ENCODE data around the gene P2RY2.

Gene P2RY2

DNA sequence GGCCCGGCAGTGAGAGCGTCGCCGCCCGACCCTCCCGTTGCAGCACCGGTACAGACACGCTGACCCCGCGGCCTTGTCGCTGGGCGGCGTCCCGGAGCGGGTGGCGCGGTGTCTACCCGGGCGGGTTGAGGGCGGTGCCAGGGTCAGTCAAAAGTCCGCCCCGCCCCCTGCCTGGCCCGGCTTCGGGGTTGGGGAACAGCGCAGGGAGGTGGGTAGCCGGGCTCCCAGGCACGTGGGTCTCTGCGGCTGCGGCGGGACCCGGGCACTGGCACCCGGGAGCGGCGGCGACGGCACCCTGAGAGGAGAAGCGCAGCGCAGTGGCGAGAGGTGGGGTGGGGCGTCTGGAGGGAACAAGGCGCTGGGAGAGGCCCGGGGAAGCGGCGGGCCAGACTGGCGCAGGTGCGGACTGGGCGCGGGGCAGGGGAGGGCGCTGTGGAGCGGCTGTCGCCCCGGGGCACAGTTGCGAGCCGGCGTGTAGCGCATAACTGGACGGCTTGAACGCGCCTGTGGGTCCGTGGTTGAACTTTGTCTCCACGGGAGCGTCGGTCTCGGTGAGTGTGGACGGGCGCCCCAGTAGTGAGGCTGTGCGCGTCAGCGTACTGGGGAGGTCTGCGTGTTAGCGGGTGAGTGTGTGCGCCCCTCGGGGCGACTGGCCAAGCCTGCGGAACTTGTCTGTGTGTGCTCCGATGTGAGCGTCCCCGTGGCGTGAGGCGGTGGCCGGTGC is at the start of gene P2RY2:
Gene P2RY2, plus strand, starts transcription at position 176 of the 724 bp plus-strand sequence. CDS start 15,879 bp downstream, outside the sequence.
- DNase-seq (ENCODE audit: low read depth), result peak; percentile 12

DNA sequence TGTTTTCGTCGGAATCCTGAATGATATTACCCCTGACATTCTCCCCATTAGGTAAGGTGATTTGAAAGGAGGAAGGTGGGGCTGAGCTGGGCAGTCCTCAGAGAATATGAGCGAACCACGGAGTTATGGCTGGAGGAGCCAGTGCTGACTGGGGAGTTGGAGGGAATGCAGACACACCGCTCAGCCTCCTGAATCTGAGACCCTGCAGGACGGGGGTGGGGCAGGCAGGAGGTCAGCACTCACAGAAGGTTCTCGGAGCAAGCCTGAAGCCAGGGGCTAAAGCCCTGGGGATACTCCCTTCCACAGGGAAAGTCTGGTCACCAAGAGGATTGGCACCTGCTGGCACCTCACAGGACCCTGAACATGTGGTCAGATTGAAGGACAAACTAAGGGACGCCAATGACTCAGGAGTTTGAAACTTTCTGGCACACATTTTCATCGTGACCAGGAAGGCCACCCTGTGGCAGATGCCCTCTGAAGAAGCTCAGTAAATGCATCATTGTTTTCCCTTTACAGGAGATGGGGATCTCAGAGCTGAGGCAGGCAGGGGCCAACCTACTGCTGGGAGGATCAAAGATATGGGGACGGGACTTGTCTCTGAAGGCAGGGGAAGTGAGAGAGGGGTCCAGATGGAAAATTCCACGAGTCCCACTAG is 49.0 kb upstream of the P2RY2 start:
- DNase-seq (ENCODE audit: low read depth), result no peak

DNA sequence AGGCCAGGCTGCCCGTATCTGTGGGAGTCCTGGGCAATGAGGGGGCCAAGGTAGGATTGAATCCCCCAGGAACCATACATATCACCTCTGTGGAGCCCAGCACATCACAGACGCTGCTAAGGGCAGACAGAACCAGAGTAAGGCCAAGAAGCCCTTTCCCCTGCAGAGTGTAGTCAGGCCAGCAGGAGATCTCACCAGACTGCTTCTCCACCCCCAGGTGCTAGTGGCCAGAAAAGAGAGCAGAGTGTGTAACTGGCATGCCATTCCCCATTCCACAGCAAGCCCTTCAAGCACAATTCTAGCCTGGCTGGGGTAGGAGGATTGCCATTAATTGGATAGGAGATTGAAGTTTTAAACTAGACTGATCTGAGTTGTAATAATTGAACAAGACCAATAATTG is 47.9 kb upstream of the P2RY2 start:
- no peak for DNase-seq (ENCODE audit: low read depth)

DNA sequence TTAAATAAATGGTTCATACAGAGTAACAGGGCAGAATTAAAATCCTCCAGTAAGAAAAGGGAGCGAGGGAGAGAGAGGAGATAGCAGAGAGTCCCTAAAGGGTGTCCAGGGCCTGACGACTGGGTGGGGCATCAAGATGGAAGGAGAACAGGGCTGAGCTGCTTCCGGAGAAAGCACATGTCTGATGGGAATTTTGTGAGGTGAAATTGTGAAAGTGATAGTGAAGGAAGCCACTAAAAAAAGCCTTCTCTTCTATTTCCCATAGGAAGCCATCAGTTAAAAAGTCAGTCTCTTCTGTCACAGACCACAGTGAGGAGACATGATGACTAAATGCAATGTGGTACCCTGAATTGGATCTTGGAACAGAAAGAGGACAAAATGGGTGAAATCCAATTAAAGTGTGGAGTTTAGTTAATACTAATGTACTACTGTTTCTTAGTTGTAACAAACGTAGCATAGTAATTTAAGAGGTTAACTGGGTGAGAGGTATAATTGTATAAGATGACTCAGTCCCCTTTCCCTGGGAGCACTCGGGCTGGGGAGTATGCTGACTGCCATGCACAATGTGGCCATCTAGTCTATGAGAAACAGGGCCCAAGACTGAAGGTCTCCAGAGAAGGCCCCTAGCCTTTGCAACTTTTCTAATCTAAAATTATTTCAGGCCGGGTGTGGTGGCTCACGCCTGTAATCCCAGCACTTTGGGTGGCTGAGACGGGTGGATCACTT is 46.5 kb upstream of the P2RY2 start:
- DNase-seq (ENCODE audit: low read depth), result no peak

DNA sequence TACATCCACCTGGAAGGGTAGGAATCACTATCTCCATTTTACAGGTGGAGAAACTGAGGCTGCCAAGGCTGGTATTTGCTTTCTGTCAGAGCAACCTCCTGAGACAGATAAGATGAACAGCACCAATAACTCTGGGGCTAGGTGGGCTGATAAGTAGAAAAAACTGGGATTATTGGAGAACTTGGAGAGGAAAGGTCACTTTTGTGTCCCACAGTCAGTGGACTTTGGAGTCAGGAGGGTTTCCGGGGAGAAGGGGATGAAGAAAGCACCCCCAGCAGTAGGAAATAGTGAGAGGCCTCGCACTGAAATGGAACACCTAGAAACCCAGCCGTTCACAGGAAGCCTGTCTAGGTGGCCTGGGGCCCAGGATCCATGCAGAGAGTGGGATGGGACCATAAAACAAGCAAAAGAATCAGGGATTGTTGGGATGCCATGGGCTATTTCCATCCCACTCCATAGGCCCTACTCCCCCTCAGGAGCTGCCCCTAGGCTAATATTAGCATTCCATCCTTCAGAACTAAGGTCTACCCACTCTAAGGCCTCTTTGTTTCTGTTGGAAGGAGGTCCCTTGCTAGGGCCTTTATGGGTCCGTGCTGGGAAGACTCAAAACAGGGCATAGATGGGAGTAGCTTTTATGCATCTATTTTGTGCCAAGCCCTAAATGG is 45.0 kb upstream of the P2RY2 start:
- DNase-seq (ENCODE audit: low read depth), result no peak

DNA sequence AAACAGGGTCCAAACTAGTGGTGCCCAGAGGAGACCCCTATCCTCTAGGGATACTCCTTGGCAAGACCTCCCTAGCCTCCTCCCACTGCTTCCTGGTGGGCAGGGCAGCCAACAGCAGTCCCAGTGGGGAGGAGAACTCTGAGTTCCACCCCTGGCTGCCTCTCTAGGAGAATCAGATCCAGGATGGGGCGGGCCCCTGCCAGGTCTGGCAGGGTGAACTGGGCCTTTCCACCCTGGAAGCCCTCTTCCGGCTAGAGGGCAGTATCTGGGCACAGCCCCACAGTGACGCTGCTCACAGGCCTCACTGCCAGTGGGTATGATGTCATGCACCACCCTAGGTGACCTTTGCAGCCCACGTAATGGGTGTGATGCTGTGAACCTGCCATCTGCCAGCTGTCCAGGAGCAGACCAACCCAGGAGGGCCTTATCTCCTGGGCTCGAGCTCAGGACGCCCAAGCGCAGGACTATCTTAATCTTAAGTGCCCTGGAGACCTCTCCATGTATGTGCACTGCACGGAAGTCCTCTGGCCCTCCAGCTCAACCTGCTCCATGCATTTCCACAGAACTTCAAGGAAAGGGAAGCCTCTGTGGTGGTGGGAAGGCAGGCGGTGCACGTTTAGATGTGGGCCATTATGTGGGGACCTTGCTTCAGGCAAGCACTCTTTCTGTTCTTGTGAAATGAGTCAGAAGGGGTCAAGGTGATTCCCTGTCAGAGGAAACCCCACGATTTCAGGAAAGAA is 44.2 kb upstream of the P2RY2 start:
- DNase-seq (ENCODE audit: low read depth), result peak; percentile 29

DNA sequence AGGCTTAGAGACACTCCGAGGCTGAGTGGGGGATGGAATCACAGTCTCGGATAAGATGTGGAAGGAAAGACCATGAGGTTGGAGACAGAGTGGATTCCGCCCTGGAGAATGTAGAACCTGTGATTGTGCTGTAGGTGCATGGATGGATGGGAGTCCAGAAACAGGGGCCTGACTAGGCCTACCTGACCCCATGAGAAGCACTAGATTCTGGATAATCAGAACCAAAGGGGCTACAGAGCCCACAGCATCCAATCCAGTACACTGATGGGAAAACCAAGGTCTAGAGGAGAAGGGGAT is 43.6 kb upstream of the P2RY2 start:
- no peak for DNase-seq (ENCODE audit: low read depth)

DNA sequence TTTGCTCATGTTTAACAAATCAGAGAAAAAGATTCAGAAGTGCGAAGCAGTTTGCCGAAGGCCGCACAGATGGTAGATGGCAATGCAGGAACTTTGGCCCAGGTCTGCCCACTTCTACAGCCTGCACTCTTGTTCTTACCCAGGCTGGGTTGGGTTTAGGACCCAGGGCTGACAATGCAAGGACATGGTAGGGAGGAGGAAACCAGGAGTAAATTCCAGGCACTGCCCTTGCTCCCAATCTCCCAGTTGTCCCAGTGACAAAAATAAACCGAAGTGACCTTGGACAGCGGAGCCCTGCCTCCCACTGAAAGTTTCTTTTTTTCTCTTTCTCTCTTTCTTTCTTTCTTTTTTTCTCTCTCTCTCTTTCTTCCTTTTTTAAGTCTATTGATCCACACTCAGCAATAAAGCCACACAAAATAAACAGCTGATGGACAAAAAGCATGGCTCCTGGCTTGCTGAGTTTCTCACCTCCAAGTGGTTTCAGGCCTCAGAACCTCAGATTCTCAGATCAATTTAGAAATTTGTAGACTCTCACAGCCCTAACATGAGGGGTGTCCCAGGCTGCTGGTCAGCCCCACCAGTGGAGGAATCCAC is 42.4 kb upstream of the P2RY2 start:
- peak; percentile 21 for DNase-seq (ENCODE audit: low read depth)

DNA sequence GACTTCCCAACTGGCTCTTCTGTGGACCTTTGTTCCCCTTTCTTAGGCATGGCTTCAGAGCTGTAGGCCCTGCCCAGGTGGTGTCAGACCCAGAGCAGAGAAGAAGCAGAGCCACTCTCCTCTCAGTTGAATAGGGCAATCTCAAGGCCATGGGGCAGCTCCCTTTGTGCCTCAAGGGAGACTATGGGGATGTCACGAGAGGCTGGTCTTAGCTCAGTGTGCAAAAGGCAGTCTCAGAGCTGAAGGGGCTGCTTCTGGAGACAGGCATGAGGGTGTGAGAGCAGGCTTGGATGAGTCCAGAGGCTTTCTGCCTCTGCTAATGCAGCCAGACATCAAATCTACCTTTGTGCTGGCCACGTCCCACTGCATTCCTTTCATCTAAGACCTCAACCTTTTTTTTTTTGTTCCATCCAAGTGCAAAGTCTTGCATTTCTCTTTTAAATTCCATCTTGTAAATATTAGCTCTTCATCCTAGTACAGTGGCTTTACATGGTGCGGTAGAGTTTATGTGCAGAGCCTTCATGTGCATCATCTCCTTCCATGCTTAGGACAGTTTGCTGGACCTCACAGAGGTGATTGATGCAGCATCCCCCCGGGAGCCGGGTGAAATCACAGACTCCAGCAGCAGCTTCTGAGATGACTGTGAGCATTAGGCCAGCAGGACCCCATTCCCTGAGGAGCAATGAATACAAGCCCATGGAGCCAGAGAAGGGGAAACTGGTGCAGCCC is 41.8 kb upstream of the P2RY2 start:
- DNase-seq (ENCODE audit: low read depth), result no peak

DNA sequence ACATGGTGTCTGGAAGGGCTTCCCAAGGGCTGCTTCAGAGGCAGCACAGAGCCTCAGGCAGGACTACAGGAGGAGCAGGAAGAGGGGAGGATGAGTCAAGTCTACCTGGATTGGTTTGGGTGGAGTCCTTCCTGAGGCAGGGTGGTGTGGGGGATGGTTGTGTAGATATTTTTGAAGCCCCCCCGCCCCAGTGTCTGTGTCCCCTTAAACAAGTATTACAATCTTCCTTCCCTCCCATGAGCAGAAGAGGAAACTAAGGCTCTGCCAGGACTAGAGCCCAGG is 41.3 kb upstream of the P2RY2 start:
- DNase-seq (ENCODE audit: low read depth), result no peak

DNA sequence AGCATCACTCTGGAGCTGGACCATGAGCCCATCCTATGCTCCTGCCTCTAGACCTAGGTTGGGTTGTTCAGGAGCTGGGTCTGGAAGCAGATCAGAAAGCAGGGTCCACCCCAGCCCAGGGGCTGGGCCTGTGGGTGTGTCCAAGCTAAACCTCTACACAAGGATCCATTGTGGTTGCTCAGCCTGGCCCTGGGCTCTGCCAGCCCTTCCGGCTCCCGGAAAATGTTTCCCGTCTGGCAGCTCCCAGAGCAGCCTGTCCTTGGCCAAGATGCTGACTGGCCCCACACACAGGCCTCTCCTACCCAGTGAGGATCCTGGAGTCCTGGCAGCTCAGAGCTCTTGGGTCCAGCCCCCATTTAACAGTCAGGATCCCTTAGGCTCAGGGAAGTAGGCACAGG is 40.7 kb upstream of the P2RY2 start:
- DNase-seq (ENCODE audit: low read depth), result no peak

DNA sequence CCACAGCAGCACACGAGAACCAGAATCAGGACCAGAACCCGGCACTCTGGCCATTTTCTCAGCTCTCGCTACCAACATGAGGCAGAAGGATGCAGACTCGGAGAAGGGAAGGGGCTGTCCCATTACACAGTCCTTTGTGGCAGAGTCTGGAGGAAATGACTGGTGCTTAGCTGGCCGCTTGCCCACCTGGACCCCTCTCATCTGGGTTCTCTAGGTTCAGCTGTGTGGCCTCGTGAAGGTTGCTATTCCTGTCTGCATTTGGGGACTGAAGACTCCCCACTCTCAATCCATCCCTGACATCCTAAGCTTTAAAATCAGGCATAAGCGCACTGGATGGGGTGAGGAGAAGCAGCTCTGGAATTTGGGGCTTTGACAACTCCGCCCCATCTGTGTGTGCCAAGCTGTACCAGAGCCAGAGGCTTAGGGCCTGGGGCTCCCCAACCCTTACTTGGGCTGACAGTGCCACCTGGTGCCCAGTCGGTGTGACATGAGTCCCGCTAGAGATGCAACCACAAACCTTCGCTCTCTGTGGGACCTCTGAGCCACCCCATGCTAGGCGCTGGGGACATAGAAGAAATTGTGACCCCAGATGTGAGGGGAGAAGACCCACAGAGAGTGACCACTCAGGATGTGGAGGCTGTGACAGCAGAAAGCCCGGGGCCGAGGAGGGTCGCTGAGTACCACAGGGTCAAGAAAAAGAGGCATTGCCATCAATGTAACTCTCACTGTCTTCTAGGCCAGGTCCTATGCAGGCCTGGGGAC is 40.1 kb upstream of the P2RY2 start:
- DNase-seq (ENCODE audit: low read depth), result peak; percentile 76

DNA sequence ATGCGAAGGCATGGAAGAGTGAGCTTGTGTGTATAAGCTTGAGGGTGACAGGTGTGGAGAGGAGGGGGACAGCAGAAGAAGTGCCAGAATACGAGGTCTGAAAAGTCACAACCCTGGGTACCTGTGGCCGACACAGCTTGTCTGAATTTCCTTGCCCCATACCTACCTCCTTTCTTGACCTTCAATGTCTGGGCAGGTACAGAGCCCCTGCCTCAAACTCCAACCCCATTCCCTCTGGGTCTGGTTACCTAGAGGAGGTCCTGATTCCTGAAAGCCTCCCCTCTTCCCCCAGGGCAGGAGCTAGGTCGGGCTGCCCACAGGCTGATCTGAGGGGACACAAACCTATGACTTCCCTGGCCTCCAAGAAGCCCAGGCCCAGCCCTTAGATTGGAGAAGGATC is 39.4 kb upstream of the P2RY2 start:
- no peak for DNase-seq (ENCODE audit: low read depth)

DNA sequence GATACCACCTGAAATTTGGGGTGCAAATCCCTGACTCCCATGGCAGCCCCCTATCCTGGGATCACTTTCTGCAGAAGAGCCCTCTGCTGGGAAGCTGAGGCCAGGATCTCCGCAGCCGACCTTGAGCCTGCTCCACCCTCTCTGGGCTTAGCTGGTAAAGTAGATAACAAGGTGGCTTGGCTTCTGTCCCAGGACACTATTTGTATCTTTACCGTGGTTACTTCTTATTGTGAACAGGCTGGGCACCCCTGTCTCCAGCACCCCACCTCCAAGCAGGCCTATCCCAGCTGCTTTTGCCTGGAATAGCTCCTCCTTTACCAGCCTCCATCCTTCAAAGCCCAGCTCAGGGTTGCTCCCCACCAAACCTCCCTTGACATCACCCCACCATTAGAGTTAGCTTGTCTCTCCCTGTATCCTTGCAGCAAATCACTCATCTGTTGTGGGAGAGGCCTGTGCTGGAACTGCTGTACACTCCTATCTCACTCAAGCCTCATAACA is 35.2 kb upstream of the P2RY2 start:
- peak; percentile 90 for DNase-seq (ENCODE audit: low read depth)

DNA sequence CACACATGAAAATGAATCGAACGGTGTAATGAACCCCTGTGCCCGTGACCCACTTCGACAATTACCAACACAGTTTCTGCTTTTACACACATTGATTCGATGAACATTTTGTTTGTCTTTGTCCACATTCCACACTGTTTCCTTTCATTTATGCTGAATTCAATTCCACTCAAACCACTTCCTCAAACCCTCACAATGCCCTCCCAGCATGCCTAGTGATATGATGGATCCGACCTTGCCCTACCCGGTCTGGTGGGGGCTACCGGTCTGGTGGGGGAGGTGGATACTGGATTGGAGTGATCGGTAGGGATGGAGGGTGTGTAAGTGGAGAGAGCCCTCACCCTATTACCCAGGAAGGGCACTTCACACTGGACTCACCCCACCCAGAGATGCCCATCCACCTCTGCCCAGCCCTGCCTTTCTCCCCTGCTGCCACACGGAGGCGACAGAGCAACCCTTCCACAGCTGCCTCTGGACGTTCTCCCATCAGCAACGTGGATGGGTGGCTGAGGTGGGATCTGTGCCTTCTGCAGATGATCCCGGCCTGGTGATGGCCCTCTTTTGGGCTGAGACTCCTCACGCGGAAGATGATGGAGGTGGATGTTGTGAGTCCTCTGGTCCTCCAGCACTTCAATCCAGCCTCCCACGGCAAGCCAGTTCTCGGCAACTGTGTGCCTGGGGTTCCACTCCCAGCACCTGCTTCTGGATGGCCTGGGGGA is 33.0 kb upstream of the P2RY2 start:
- DNase-seq (ENCODE audit: low read depth), result peak; percentile 46

DNA sequence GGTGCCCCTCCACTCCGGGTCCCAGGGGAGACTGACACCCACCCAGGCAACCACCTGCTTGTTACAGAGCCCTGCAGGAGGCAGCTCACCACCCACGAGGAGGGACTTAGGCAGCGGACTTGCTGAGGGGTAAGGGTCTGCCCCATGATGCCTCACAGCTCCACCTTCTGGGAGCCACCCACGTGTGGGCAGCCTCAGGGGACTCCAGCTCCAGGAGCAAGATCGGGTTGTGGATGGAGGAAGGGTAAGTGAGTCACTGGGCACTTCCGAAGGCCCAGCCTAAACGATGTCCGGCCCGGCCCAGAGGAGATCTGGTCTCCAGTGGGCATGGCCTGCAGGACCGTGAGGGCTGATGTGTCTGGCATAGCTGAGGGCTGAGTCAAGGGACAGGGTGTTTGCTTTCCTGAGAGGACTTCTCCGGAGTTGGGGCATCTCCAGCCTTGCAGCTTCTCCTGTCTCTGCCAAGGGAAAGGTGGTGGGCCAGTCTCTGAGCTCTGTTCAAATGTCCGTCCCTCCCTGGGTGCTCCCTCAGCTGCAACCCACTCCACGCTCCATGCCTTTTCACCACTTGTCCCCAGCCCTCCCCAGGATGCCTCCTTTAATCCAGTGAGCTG is 32.3 kb upstream of the P2RY2 start:
- DNase-seq (ENCODE audit: low read depth), result peak; percentile 62

DNA sequence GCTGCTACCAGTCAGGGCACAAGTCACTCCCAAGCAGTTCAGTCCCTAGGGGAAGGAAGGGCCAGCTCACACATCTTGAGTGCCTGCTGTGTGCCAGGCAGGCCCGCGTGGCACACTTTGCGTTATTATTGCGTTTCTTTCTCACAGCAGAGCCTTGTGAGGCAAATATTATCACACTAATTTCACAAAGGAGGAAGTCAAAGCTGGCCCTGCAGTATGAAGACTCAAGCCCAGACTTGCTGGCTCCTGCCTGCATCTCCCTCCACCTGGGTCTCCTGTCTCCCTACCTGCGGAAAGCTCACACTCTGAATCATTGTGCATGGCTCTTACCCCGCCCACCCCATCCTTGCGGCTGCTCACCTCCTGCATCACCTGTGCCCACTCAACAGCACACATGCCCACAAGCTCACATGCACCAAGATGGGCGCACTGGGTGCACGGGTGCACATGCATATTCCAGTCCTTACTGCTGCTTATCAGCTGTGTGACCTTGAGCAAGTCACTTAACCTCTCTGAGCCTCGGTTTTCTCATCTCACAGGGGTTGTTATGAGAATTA is 31.7 kb upstream of the P2RY2 start:
- DNase-seq (ENCODE audit: low read depth), result no peak

DNA sequence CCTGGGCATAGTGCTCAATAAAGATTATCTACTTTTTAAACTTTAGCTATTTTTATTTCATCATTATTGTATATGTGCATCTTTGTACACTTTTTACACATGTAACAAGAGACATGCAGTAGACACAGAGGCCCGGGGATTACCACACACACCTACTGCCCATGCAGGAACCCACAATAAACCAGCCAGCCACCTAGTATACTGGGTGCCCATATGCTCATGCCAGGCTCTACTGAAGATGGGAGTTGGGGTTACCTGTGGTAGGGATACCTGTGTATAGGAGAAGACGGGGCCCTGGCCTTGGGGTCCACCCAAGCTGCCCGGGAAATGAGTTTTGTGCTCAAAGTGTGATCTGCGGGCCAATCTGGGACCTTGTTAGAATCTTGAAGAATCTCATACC is 31.2 kb upstream of the P2RY2 start:
- DNase-seq (ENCODE audit: low read depth), result no peak

DNA sequence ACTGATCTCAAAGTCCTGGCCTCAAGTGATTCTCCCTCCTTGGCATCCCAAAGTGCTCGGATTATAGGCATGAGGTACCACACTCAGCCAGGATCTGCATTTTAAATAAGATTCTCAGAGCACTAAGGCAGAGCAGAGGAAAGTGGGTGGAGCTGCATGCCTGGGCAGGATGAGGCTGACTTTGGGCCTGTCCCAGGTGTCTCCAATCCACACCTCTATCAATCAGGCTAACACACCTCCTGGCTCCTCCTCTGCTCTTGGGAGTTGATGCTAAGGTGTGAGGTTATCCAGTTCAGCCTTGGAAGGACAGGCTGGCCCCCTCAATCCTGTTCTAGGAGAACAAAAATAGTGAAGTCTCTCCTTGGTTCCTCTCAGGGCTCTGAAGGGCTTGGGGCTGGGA is 30.2 kb upstream of the P2RY2 start:
- DNase-seq (ENCODE audit: low read depth), result no peak
